Amniotic stem cell (primary cell): ENCODE measurements around the gene COL9A3.

Experiments used
- DNase-seq: peaks from one replicate; lab custom pipeline; 2025; lab: John Stamatoyannopoulos, UW

COL9A3 gene

GRCh38 chr20:62816884-62817873, at the start of gene COL9A3:
TSS of gene COL9A3 (plus strand) at chr20:62817050. CDS start at chr20:62817065, 15 bp downstream.
- DNase-seq = no peak

GRCh38 chr20:62768234-62768546, 48.7 kb upstream of the COL9A3 start:
- DNase-seq = no peak

DNA sequence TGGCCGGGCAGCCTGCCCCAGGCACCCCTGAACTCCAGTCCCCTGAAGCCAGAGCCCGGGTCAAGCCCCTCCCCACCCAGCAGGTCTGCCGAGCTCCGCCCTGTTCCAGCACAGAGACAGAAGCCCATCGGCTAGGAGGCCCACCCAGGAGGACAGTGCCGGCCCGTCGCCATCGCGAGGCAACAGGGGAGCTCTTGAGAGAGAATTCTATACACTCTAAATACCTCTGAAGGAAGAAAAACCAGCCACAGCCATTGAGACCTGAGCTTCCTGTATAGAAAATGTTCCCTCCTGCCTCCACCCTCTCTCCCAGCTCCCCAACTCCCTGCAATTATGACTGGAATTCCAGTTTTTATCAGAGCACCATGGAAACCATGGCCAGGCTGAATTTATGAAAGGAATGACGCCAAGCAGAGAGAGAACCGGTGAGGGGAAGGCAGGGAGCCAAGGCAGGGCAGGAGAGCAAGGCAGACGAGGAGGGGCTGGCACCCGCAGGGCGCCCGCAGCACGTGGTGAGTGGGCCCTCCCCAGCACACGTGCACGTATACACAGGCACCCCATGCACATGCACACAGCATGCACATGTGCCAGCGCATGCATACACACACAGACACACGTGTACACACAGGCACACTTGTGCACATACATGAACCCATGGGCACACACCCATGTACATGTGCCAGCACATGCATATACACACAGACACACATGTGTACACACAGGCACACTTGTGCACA, 48.1 kb upstream of the COL9A3 start:
- peak; percentile 57 for DNase-seq

GRCh38 chr20:62769346-62770071, 47.3 kb upstream of the COL9A3 start:
- DNase-seq = no peak

DNA sequence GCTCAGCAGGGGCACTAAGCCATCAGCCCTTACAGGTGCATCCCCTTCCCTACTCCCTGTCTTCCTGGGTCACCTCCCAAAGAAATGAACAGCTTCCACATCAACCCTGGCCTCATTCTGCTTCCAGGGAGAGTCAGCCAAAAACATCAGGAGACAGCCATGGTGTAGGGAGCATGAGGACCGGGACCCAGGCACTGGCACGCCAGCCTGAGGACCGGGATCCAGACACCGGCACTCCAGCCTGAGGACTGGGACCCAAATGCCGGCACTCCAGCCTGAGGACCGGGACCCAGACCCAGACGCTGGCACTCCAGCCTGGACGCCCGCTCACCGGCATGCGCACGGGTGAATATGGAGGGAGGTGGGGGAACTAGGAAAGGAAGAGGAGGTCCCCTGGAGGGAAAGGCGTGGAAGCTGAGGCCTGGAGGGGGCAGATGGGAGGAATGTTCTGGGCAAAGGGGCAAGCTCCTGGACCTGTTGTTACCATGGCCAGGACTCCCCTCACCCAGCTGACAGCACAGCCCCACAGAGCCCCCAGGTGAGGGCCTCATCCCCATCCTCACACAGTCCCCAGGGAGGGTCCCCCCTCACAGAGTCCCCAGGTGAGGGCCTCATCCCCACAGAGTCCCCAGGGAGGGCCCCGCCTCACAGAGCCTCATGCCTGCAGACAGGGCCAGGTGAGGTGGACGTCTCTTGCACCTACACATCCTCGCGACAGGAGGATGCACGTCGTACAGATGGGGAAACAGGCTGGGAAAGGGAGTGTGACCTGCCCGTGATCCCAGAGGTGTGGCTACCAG, 46.5 kb upstream of the COL9A3 start:
- DNase-seq = no peak

- no peak for DNase-seq
Observed at GRCh38 chr20:62770916-62771315, 45.9 kb upstream of the COL9A3 start.

- DNase-seq = no peak
Observed at GRCh38 chr20:62771396-62772102, 45.3 kb upstream of the COL9A3 start.

GRCh38 chr20:62772103-62772611, 44.7 kb upstream of the COL9A3 start:
- no peak for DNase-seq

DNA sequence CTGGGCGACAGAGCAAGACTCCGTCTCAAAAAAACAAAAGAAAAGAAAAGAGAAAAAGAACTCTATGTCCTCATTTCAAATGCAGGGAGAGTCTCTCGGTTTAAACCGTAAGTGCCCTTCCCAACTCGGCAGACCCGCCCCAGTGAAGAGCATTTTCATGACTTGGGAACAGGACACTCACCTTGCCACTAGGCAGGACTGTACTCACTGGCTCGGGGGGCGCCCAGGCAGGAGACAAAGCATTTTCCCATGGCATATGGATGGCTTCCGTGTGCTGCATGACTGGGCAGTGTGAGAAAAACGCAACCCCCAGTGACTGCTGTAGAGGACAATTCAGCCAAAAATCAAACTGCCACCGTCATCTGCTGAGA, 44.2 kb upstream of the COL9A3 start:
- no peak for DNase-seq

DNA sequence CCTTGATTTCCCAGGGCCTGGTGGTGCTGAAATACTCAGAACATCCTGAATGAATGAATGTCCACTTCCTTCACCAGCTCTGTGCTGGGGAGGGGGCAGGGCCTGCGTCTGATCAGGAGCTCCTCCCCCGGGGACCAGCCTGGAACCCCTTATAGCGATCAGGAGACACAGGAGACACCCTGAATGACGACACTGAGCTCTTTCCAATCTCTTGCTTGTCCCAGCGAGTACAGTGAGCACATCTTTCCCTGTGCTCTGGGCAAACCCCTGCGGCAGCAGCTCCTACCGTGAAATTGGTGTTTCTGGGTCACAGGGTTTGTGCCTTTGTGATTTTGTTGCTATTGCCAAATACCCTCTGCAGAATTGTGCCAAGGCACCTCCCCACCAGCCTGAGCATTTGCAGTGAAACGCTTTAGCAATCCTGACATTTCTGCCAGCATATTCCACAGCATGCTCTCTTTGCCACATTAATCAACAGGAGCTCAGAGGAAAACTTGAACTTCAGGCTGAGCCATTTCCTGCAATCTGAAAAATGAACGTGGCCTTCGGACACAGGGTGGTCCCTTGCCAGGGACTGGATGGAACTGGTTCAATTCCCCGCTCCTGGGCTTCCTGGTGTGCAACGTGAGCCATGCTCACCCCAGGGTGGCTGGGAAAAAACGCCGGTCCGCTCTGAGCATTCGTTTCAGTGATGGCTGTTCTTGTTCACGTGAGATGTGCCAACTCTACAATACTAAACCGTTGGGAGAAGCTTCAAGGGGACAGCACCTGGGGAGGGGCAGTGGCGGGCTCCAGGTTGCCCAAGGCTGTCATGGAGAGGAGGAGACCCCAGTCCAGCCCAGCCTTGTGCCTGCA, 43.6 kb upstream of the COL9A3 start:
- DNase-seq = no peak

DNA sequence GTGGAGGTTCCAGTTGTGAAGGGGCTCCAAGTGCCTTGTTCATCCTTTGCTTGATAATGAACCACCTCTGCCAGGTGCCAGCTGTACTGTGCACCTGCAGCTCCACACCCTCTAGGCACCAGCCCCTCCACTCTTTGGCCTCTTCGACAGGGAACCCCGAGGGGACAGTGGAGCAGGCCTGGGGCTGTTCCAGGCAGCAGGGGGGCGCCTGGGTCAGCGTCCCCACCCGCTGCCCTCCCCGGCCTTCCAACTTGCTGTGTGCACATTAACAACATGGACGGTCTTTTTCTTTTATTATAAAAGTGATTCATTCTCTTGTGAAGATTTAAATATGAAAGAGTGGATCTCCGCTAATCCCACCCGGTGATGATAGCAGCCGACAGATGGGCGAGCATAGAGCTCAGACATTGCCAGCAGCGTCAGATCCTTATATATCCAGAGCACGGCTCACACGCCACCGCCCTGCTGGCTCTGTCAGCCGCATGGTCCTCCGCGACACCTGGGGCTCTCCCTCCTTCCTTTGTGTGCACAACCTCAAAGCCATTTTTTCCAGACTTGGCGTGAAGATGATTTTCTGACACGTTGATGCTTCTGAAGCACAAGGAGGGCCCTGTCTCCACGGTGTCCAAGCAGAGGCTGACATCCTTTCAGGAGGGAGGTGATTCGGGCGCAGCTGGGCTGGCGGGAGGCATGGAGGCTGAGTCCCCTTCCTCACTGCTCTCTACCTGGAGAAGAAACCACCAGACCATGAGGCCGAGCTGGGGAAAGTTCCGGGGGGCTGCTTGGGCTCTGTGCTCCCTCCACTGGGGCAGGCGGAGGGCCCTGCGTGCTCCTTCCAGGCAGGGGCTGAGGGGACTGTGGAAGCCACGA, 42.8 kb upstream of the COL9A3 start:
- DNase-seq = no peak

- no peak for DNase-seq
Observed at GRCh38 chr20:62774762-62775161, 42.1 kb upstream of the COL9A3 start.

DNA sequence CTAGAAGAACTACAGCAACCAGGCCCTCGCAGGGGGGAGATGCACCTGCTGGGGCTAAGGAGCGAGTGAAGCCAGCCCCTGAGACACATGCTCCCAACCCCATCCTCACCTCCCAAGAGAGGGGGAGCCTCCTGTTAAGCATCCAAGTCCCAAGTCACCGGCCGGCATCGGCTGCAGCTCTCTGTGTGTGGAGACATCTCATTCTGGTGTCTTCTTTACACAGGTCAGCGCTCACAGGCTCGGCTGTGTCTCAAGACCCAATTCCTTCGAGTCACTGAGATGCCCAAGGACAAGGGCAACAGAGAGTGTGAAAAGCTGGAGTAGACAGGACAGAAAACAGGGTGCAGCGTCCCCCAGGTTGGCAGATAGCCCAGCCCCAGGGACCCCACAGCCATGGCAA, 41.6 kb upstream of the COL9A3 start:
- DNase-seq = no peak

DNA sequence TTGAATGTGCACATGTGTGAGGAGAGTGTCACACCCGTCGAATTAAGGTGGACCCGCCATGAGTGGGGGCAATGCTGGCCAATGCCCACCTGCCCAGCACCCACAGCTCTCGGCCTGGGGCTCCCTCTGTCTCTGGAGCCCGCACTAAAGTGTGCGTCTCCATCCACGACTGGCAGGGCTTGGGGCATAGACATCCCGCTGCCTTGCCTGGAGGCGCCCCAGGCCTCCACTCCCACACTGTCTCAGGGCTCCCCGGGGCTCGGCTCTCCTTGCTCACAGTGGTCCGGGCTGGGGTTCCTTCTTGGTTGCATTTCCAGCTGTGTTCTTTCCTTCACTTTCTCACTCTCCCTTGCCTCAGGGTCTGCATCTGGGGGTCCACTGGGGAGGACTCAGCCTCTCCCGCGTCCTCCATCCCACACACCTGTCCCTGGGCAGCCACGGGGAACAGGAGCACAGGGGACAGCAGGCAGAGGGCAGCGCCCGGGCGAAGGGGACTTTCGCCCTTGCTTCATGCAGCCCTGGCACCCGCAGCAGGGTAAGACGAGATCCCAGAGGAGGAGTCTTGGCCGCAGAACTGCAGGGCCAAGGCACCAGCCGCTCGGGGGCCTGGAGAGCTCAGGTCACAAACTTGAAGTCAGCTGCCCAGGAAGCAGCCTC, 40.7 kb upstream of the COL9A3 start:
- no peak for DNase-seq

GRCh38 chr20:62776692-62777527, 39.9 kb upstream of the COL9A3 start:
- no peak for DNase-seq

DNA sequence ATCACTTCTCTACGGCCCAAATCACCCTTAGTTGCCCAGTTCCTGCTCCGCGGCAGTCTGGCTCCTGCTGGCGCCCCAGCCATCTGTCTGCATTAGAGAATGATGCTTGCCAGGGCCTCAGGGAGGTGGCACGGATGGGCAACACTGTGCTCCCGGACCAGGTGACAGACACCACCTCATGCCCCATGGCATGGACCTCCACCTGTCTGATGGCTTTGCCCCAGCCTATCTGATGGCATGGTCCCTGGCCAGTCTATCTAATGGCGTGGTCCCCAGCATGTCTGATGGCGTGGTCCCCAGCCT, 39.4 kb upstream of the COL9A3 start:
- DNase-seq = no peak

- DNase-seq = no peak
Observed at GRCh38 chr20:62778058-62778457, 38.8 kb upstream of the COL9A3 start.
